Duodenal mucosa (tissue), 2 donors: ENCODE results near the gene ACSM5.
A peak's percentile ranks its signal among the peaks of the same experiment; 100 is the strongest.
"Not testable (repeated sequence)": the region's sequence is repeated elsewhere in the genome, so short reads cannot be mapped to it uniquely, and the experiment has no call there.

Source experiments
- H3K27ac ChIP-seq: one replicate; pipeline ENCODE4 v1.7.0; 2013; ENCODE audit warnings: low read depth, low read length
- H3K27me3 ChIP-seq, 2 donors: one replicate each; pipeline ENCODE4 v1.7.0; 2013; ENCODE audit warnings: low read length in 2 of 2, control low read depth in 1 of 2; ENCODE audit not compliant: insufficient read depth in 2 of 2, control insufficient read depth in 1 of 2
- H3K36me3 ChIP-seq, 2 donors: one replicate each; pipeline ENCODE4 v1.7.0; 2013; ENCODE audit warnings: low read length in 2 of 2, control low read depth in 1 of 2; ENCODE audit not compliant: insufficient read depth in 2 of 2, control insufficient read depth in 1 of 2
- H3K4me1 ChIP-seq, 2 donors: one replicate each; pipeline ENCODE4 v1.7.0; 2013; ENCODE audit warnings: low read length in 2 of 2, control low read depth in 1 of 2; ENCODE audit not compliant: insufficient read depth in 2 of 2, control insufficient read depth in 1 of 2
- H3K4me3 ChIP-seq, 2 donors: one replicate each; pipeline ENCODE4 v1.7.0; 2013; ENCODE audit warnings: low read length in 2 of 2, low read depth in 1 of 2
- H3K9ac ChIP-seq, 2 donors: one replicate each; pipeline ENCODE4 v1.7.0; 2013; ENCODE audit warnings: low read length in 2 of 2, low read depth in 1 of 2
- H3K9me3 ChIP-seq, 2 donors: one replicate each; pipeline ENCODE4 v1.7.0; 2013; ENCODE audit warnings: low read length in 2 of 2, control low read depth in 1 of 2; ENCODE audit not compliant: control insufficient read depth in 1 of 2

Gene ACSM5

DNA sequence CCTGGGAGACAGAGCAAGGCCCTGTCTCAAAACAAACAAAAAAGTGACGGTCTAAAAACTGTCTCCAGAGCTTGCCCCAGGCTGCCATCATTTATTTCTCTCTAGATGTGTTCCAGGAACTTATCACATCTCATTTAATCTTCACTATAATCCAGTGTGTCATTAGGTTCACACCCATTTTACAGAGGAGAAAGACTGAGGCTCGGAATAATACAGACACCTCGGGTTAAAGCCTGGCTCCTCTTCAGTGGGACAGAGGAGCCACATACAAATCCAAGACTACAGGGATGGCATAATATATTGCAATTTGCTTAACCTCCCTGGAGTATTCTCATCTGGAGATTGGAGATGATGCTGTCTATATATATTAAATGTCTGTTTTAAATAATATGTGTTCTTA lies 10.7 kb upstream of the ACSM5 start:
- H3K9me3 ChIP-seq: no peaks in the 10 kb centered on the region
- H3K4me1 ChIP-seq: peaks cover 6 to 11% of the 10 kb centered on the region in 2 donors
- no peak overlapping the region for H3K4me3 ChIP-seq
- H3K36me3 ChIP-seq: no peaks in the 10 kb centered on the region
- H3K27me3 ChIP-seq: no peaks in the 10 kb centered on the region
- no peak overlapping the region for H3K27ac ChIP-seq
- H3K9ac ChIP-seq: no peak overlapping the region

DNA sequence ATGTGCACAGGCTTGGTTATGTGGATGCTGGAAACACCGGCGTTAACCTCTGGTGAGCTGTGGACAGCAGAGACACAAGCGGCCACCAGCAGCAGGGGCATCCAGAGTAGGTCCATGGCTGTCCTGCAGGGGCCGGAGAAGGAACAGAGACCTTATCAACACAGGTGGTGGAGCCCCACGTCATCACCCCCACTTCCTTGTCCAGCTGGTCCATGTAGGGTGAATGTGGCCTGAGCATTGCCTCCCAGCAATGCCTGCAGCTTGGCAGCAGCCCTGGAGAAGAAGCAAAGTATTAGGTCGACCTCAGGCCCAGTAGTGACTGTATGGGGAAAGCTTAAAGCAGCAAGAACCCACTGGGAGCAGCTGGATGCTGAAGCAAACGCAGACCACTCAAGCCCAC lies 10.1 kb upstream of the ACSM5 start:
- no peak overlapping the region for H3K4me3 ChIP-seq
- H3K27me3 ChIP-seq: no peaks in the 10 kb centered on the region
- H3K27ac ChIP-seq: no peak overlapping the region
- no peaks in the 10 kb centered on the region for H3K36me3 ChIP-seq
- H3K4me1 ChIP-seq: peaks cover 3 to 8% of the 10 kb centered on the region in 2 donors
- no peaks in the 10 kb centered on the region for H3K9me3 ChIP-seq
- no peak overlapping the region for H3K9ac ChIP-seq

DNA sequence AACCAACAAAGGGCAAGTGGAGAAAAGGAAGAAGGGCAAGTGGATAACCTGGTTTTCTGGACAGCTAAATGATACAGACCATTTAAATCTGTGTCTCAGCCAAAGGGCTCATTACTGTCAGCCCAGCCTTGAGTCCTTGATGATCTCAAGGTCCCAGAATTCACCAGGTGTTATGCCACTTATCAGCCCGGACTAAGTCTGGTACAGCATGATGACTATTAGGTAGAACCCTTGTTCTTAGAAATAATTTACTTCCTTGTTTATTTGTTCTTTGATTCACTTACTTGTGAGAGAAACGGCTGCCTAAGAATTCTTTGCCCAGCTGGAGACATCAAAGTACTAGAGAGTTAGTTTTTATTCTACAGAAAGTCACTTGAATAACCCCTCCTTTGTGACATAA lies 8.3 kb upstream of the ACSM5 start:
- Histone ChIP-seq H3K4me1 (peaks cover 0 to 3% of the 10 kb centered on the region in 2 donors), H3K27ac (no peak overlapping the region), H3K4me3 (no peak overlapping the region), H3K27me3 (no peaks in the 10 kb centered on the region), H3K9me3 (no peaks in the 10 kb centered on the region), H3K9ac (no peak overlapping the region), H3K36me3 (no peaks in the 10 kb centered on the region)

DNA sequence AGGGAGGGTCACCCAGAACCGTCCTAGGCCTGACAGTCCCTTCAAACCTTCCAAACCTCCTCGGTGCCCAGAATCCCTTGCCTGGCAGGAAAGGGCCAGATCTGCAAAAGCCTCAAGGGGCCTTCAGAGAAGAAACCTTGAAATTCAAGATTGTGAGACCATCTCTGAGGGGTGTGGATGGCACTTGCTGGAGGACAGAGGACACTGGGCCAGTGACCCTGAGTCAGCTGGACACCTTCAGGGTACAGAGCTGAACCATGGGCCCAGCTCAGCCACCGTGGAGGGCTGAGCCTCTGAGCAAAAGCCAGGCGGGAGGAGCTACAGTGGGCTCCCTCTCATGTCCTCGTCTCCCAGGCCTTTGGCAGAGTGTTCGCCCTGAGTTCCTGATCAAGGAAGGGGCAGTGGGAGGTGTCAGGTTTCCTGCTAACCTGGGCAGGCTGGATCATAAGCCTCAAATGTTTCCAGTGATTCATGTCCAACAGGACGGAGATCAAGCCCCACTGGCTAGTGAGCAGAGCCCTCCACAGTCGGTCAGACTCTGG lies 7.8 kb upstream of the ACSM5 start:
- H3K9ac ChIP-seq: no peak overlapping the region
- no peak overlapping the region for H3K4me3 ChIP-seq
- H3K4me1 ChIP-seq: peaks cover 0 to 3% of the 10 kb centered on the region in 2 donors
- no peaks in the 10 kb centered on the region for H3K36me3 ChIP-seq
- no peaks in the 10 kb centered on the region for H3K9me3 ChIP-seq
- H3K27ac ChIP-seq: no peak overlapping the region
- H3K27me3 ChIP-seq: no peaks in the 10 kb centered on the region

DNA sequence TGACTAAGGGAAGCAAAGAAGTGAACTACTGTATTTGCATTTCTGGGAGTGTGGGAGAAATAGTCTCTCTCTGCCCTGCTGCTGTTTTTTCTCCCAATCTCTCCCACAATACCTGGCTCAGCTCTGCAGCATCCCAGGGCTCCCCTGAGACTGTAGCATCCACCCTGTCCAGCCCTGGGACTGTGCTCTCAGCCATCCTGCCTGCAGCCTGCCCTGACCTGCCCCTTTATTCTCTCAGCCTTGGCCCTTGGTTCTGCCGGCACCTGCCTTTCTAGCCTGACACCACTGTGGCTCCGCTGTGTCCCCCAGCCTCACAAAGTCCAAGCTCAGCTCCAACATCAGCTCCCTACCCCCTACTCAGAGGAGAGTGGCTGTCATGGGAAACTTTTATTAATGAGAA lies 6.7 kb upstream of the ACSM5 start:
- Histone ChIP-seq H3K36me3 (no peaks in the 10 kb centered on the region), H3K4me1 (peaks cover 0 to 3% of the 10 kb centered on the region in 2 donors), H3K27ac (no peak overlapping the region), H3K9ac (no peak overlapping the region), H3K27me3 (no peaks in the 10 kb centered on the region), H3K4me3 (no peak overlapping the region), H3K9me3 (no peaks in the 10 kb centered on the region)

DNA sequence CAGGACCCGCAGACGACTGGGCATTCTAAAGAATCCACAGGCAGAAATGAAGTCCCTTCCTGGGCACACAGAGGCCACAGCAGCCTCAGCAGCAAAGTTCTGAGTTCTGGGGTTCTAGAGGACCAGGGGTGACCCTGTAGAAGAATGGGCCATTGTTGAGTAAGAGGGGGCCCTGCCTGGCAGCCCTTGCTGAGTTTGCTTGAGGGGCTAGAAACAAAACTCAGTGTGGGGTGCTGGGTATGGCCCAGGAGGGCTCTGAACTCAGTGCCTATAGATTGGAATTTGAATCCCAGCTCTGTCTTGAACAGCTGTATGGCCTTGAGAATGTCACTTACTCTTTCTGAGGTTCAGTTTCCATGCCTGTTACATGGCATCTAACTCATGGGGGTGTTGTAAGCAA lies 4.7 kb upstream of the ACSM5 start, which contains the start of gene PDILT:
PDILT (minus strand) TSS at position 101 of the 400 bp plus-strand sequence. CDS start 5,437 bp downstream, outside the sequence.
- no peak within 1 kb of the TSS for H3K27ac ChIP-seq
- no peak within 1 kb of the TSS for H3K9ac ChIP-seq
- no peaks in the 10 kb centered on the region for H3K36me3 ChIP-seq
- H3K9me3 ChIP-seq: no peaks in the 10 kb centered on the region
- H3K4me3 ChIP-seq: no peak within 1 kb of the TSS
- peaks cover 0 to 3% of the 10 kb centered on the region in 2 donors for H3K4me1 ChIP-seq
- no peaks in the 10 kb centered on the region for H3K27me3 ChIP-seq

DNA sequence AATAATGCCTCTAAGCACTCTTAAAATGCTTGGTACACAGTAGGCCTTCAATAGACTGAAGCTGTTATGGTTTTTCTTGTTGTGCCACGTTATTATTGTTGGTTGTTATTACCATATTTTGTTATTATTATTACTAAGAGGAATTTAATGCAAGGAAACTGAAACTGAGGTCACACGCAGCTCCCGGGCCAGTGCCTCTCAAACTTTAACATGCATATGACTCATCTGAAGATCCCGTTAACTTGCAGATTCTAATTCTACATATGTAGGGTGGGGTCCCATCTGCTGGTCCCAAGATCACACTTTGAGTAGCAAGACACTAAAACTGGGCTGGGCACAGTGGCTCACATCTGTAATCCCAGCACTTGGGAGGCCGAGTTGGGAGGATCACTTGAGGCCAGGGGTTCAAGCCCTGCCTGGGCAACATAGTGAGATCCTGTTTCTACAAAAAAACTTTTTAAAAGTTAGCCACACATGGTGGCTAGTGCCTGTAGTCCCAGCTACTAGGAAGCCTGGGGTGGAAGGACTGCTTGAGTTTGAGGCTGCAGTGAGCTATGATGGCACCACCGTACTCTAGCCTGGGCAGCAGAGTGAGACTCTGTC lies 888 bp downstream of the ACSM5 start:
- Histone ChIP-seq H3K9ac (no peak overlapping the region), H3K27ac (peak overlapping the region; percentile 20), H3K4me3 (no peak overlapping the region)

DNA sequence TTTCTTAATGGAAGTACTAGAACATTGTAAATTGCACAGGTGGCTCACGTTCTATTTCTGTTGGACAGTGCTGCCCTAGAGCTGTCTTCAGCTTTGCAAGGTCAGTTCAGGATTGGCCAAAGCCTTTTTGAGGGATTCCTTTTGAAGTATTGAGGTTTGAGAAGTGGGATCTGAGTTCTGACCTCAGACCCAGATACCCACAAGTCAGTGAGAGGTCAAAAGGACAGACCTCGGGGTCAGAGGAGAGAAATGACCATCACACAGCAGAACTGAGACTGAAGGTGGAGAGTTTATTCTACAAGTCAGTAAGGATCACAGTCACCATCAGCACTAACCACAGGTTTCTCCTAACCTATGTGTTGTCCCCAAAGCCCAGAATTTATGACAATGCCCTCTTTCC lies 1.7 kb downstream of the ACSM5 start:
- H3K9ac ChIP-seq: no peak overlapping the region
- H3K4me1 ChIP-seq: no peaks in the 10 kb centered on the region
- no peak overlapping the region for H3K4me3 ChIP-seq

More for the DNA sequence above, 888 bp downstream of the ACSM5 start:
- no peaks in the 10 kb centered on the region for H3K36me3 ChIP-seq
- H3K9me3 ChIP-seq: no peaks in the 10 kb centered on the region
- no peaks in the 10 kb centered on the region for H3K4me1 ChIP-seq
- H3K27me3 ChIP-seq: no peaks in the 10 kb centered on the region

DNA sequence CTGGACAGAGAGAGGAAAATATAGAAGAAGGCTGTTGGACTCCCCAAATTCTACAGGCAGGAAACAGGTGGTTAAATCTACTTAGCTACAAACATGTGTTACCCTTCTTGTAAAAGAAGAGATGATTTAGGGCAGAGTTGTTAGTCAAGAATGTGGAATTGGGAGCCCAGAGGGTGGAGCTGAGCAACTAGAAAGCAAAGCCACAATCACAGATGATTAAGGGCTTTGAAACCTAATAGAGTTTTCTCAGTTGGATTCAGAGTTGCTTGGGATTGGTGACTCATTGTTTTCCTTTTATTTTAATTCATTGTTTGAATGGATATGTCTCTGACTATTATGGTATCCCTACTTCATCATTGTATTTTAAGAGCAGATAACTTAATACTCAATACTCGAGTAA lies 6.2 kb downstream of the ACSM5 start:
- no peak overlapping the region for H3K4me3 ChIP-seq
- H3K9ac ChIP-seq: no peak overlapping the region
- no peak overlapping the region for H3K27ac ChIP-seq
- no peaks in the 10 kb centered on the region for H3K9me3 ChIP-seq
- H3K4me1 ChIP-seq: no peaks in the 10 kb centered on the region
- H3K36me3 ChIP-seq: no peaks in the 10 kb centered on the region
- no peaks in the 10 kb centered on the region for H3K27me3 ChIP-seq

More for the DNA sequence above, 1.7 kb downstream of the ACSM5 start:
- H3K36me3 ChIP-seq: no peaks in the 10 kb centered on the region
- H3K9me3 ChIP-seq: no peaks in the 10 kb centered on the region
- no peaks in the 10 kb centered on the region for H3K27me3 ChIP-seq
- H3K27ac ChIP-seq: no peak overlapping the region

DNA sequence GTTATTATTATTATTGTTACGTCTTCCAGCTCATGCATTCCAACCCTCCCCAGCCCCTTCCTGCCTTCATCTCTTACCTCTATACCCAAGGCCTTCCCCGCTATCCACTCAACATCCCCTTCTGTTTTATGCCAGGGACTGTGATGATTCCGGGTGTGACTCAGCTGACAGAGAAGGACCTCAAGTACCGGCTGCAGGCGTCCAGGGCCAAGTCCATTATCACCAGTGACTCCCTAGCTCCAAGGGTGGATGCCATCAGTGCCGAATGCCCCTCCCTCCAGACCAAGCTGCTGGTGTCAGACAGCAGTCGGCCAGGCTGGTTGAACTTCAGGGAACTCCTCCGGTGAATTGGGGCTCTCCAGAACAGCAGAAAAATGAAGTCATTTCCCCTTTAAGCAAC lies 9.8 kb downstream of the ACSM5 start:
- H3K4me3 ChIP-seq: not testable (repeated sequence)

More for the DNA sequence above, 9.8 kb downstream of the ACSM5 start:
- not testable (repeated sequence) for H3K4me1 ChIP-seq, H3K27me3 ChIP-seq, H3K36me3 ChIP-seq, H3K9ac ChIP-seq, H3K9me3 ChIP-seq, H3K27ac ChIP-seq
